ENCODE results near the gene RAB11FIP5.
A peak's percentile ranks its signal among the peaks of the same experiment; 100 is the strongest.
"Not testable (repeated sequence)": the region's sequence is repeated elsewhere in the genome, so short reads cannot be mapped to it uniquely, and the experiment has no call there.

The RAB11FIP5 gene, protein sequence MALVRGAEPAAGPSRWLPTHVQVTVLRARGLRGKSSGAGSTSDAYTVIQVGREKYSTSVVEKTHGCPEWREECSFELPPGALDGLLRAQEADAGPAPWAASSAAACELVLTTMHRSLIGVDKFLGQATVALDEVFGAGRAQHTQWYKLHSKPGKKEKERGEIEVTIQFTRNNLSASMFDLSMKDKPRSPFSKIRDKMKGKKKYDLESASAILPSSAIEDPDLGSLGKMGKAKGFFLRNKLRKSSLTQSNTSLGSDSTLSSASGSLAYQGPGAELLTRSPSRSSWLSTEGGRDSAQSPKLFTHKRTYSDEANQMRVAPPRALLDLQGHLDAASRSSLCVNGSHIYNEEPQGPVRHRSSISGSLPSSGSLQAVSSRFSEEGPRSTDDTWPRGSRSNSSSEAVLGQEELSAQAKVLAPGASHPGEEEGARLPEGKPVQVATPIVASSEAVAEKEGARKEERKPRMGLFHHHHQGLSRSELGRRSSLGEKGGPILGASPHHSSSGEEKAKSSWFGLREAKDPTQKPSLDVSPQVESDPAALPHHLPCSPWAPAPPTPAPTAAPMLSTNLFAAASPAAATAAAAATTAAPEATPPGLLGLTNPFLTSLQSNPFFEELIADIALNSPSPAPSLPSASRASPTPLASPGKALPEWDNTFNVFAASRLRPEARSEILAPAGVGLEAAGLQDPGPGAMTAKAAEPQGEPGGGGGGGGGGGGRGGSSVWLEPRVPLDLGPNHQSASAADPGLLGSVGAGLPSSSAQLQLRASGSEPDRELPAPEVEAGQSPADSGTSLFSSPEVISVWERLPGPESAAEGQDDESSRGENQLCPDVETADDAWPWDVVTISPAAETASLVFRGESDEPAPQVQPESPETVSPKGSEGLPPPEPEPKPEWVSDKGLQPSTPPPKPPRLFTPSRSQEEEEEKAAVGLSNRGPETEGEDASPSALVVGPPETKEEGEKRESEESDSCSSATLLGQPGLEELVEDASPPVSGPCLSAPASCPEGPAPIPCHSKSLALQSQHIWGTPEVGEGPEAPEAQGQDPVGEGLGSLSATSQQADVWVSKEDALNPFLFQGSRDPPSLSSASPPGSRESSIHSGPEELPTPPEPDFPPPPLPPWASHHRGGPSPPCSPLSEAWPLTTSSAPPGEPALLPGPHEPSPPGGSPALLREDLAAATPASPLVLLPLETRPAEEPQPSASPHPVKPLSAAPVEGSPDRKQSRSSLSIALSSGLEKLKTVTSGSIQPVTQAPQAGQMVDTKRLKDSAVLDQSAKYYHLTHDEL (N-terminal part only)

GRCh38 chr2:73112913-73113854 lies at the start of gene RAB11FIP5:
RAB11FIP5 (minus strand) TSS chr2:73112948; CDS start chr2:73112777, 171 bp downstream.
- DNase-seq: peak; percentile 48

DNA sequence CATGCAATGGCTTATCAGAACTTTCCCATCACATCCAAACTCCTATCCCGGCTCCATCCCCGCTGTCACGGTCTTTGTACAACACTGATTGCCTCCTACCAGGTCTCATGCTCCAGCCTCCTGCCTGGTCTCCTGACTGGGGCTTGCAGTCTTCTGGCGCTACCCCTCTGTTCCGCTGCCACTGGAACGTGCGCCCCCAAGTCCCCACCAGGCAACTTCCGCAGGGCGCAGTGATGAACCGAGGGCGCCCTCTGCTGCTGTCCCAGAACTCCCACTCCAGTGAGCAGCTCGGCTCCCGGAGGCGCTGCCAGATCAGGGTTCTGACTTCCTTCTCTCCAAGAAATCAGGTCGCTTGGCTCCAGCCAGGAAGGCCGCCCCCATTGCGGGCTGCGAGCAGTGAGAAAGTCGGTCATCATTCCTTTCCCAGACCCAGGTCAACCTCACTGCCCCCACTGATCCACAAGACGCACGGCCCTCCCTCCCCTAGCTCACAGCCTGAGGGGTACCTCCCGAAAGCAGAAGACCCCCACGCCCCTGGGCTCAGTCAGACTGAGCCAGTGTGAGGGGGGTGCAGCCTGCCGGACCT lies 43.9 kb upstream of the RAB11FIP5 start:
- DNase-seq: no peak

- no peak for DNase-seq
Observed at GRCh38 chr2:73142937-73143336, 30.2 kb upstream of the RAB11FIP5 start.

- no peak for DNase-seq
Observed at GRCh38 chr2:73141896-73142295, 29.1 kb upstream of the RAB11FIP5 start.

- DNase-seq: no peak
Observed at GRCh38 chr2:73135236-73135635, 22.5 kb upstream of the RAB11FIP5 start.

DNA sequence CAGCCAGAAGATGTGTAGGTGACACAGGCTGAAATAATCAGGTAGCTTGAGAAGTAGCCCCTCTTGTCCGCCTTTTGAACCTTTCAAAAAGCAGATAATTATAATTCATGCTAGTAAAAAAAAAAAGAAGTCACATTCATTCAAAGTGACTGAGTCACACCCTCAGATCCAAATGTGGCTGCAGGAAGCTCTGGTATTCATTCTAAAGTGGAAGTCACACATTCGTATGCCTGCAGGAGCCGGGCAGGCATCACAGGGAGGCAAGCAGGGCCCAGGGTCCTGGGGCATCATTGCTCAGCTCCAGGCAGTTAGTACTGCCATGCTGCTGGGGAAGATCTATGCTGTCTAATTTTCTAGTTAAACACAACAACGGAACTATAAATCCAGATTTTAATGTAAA lies 21.7 kb upstream of the RAB11FIP5 start:
- no peak for DNase-seq

DNA sequence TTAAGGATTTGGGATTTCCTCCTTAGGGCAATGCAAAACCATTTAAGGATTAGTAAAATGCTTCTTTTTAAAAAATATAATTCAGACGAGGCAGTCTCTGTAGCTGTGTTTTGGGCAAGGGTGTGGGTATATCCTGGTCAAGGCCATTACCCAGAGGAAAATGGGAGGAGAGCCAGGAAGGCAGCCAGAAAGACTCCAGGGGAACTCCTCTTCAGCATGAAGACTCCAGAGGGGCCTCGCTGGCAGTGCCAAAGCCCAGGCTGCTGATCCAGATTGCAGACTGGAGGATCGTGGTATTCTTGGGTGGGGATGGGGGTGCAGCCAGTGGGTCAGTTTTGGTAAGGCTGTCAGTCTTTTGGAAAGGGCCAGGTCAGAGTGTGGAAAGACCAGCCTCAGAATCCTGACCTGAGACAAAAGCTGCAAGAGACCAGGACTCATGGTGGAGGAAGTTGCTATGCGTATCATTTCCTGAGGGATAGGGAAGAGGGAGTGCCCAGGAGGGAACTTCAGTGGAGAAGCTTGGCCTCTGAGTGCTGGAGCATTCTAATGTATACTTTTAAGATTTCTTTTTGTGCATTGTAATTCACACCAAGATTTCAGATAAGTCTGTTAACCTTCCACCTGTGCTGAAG lies 20.9 kb upstream of the RAB11FIP5 start:
- no peak for DNase-seq

DNA sequence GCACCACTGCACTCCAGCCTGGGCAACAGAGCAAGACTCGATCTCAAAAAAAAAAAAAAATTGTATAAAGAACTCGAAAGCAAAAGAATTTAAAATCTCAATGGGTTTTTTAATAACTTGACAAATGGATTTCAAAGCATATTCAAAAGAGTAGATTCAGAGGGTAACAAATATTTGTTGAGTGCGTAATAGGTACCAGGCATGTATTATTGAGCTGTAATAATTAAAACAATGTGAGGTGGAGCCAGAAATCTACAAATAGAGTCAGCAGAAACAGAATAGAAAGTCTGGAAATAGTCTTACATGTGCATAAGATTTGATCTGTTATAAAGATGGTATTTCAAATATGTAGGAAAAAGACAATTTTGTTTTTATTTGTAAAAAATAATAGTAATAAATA lies 19.1 kb upstream of the RAB11FIP5 start:
- no peak for DNase-seq

DNA sequence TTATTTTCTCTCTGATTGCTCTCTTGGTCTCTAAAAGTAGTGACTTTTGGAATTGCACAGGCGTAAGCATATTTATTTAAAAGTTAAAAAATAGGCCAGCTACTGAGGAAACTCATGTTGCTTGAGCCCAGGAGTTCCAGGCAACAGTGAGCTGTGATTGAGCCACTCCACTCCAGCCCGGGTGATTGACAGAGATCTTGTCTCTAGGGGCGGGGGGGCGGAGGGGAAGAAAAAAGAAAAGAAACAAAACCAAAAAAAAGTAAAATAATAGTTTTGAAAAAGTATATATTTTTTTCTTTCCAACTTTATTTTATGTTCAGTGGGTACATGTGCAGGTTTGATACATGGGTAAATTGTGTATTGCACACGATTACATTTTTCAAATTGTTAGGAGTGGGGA lies 18.0 kb upstream of the RAB11FIP5 start:
- no peak for DNase-seq

DNA sequence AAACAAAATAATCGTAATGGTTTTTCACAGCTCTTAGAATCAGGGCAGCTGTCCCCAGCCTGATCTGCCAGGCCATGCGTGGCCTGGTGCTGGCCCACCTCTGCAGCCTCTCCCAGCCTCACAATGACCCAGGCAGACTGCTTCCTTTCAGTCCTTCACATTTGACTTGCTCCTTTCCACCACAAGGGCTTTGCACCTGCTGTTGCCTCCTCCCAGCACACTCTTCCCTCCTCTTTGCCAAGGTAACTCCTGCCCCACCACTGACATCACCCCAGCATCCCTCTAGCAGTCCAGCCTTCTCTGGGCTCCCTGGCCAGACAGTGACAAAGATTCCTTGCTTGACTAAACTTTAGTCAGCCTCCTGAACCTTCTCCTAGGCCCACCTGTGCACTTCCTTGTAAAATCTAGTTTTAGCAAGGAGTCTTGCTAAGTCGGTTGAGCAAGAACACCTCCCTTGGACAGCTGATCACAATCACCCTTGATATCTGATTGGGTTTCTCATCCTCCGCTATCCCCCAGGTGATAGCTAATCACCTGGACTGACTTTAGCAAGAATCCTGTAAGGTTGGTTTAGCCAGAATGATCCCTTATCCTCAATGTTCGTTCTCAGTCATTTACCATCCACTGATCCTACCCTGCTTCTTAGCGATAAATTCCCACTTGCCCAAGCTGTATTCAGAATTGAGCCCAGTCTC lies 16.2 kb upstream of the RAB11FIP5 start:
- no peak for DNase-seq

GRCh38 chr2:73122536-73122935 lies 9.8 kb upstream of the RAB11FIP5 start:
- DNase-seq: no peak

- not testable (repeated sequence) for DNase-seq
Observed at GRCh38 chr2:73119611-73120239, 7.0 kb upstream of the RAB11FIP5 start.

DNA sequence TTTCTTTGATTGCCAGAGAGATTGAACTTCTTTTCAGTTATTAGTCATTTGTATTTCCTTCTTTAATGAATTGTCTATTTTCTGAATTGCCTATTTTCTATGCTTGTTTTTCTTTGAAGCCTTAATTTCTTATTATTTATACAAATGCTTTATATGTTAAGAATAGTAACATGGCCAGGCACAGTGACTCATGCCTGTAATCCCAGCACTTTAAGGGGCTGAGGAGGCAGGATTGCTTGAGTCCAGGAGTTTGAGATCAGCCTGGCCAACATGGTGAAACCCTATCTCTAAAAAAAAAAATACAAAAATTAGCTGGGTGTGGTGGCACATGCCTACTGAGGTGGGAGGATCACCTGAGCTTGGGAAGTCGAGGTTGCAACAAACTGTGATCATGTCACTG lies 4.7 kb upstream of the RAB11FIP5 start:
- no peak for DNase-seq

- DNase-seq: no peak
Observed at GRCh38 chr2:73116182-73116960, 3.6 kb upstream of the RAB11FIP5 start.

DNA sequence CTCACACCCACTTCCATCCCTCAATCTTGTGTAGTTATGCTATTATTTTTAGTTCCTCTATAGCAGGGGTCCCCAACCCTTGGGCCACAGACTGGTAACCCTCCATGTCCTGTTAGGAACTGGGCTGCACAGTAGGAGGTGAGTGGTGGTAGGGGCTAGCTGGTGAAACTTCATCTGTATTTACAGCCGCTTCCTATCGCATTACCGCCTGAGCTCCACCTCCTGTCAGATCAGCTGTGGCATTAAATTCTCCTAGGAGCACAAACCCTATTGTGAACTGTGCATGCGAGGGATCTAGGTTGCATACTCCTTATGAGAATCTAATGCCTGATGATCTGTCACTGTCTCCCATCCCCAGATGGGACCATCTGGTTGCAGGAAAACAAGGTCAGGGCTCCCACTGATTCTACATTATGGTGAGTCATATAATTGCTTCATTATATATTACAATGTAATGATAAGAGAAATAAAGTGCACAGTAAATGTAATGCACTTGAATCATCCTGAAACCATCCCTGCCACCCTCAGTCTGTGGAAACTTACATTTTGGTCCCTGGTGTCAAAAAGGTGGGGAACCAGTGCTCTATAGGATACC lies 1.6 kb upstream of the RAB11FIP5 start:
- DNase-seq: no peak

GRCh38 chr2:73112026-73112912 lies 479 bp downstream of the RAB11FIP5 start:
- no peak for DNase-seq
